Measurements from ENCODE around the gene NDUFS7.

Gene NDUFS7

GRCh38 chr19:1429750-1430149 lies 46.0 kb downstream of the NDUFS7 start:
- TF ChIP-seq CTCF (IDR thresholded peaks at IDR 0.05; ENCODE audit: low read depth, low read length, missing control alignments): no peak
- H3K4me3 ChIP-seq (replicated peaks; ENCODE audit: low read depth, low read length): no peak overlapping the region
- no peak for DNase-seq (ENCODE audit: extremely low read depth, low read depth)

- no peak for TF ChIP-seq CTCF (IDR thresholded peaks at IDR 0.05; ENCODE audit: low read depth, low read length, missing control alignments)
- DNase-seq (ENCODE audit: extremely low read depth, low read depth): no peak
- H3K4me3 ChIP-seq (replicated peaks; ENCODE audit: low read depth, low read length): no peak overlapping the region
These were observed 46.5 kb downstream of the NDUFS7 start for GRCh38 chr19:1430246-1430645.

- H3K4me3 ChIP-seq (replicated peaks; ENCODE audit: low read depth, low read length): no peak overlapping the region
- TF ChIP-seq CTCF (IDR thresholded peaks at IDR 0.05; ENCODE audit: low read depth, low read length, missing control alignments): no peak
- no peak for DNase-seq (ENCODE audit: extremely low read depth, low read depth)
These were observed 48.2 kb downstream of the NDUFS7 start for GRCh38 chr19:1431759-1432506.

- DNase-seq (ENCODE audit: extremely low read depth, low read depth): no peak
- no peak overlapping the region for H3K4me3 ChIP-seq (replicated peaks; ENCODE audit: low read depth, low read length)
- no peak for TF ChIP-seq CTCF (IDR thresholded peaks at IDR 0.05; ENCODE audit: low read depth, low read length, missing control alignments)
These were observed 48.8 kb downstream of the NDUFS7 start for GRCh38 chr19:1432507-1432887.

GRCh38 chr19:1433119-1434039 lies 49.7 kb downstream of the NDUFS7 start:
- no peak for DNase-seq (ENCODE audit: extremely low read depth, low read depth)
- TF ChIP-seq CTCF (IDR thresholded peaks at IDR 0.05; ENCODE audit: low read depth, low read length, missing control alignments): no peak
- H3K4me3 ChIP-seq (replicated peaks; ENCODE audit: low read depth, low read length): no peak overlapping the region

GRCh38 chr19:1434040-1434366 lies 50.3 kb downstream of the NDUFS7 start:
- no peak overlapping the region for H3K4me3 ChIP-seq (replicated peaks; ENCODE audit: low read depth, low read length)
- DNase-seq (ENCODE audit: extremely low read depth, low read depth): no peak
- TF ChIP-seq CTCF (IDR thresholded peaks at IDR 0.05; ENCODE audit: low read depth, low read length, missing control alignments): no peak

Data from HFF-Myc (cell line).